SJSA1 (cell line): ENCODE measurements around the gene PGP. TPM values are rescaled to one million over a fixed set of nuclear protein-coding genes. Genes with fewer than 3 reads are reported as not detected.

Experiments used
- DNase-seq, 2 experiments: peaks; one replicate each; pipeline ENCODE4 v3.0.0-alpha.2; 2015 to 2020; ENCODE audit warnings: low spot score in 2 of 2, low read depth in 1 of 2
- H3K27ac ChIP-seq: fragments of 250-450 bp; sonication (Bioruptor Pico); 2 replicates; pipeline ENCODE4 v1.5.1; 2020; ENCODE audit warnings: mild to moderate bottlenecking, moderate library complexity
- H3K27me3 ChIP-seq: fragments of 250-450 bp; sonication (Bioruptor Pico); replicated peaks from 2 replicates; pipeline ENCODE4 v1.5.1; 2020; ENCODE audit warnings: mild to moderate bottlenecking, moderate library complexity
- H3K36me3 ChIP-seq: fragments of 250-450 bp; sonication (Bioruptor Pico); 2 replicates; pipeline ENCODE4 v1.5.1; 2020; ENCODE audit warnings: mild to moderate bottlenecking
- H3K4me1 ChIP-seq: fragments of 250-450 bp; sonication (Bioruptor Pico); replicated peaks from 2 replicates; pipeline ENCODE4 v1.6.1; 2021; ENCODE audit warnings: mild to moderate bottlenecking
- H3K4me3 ChIP-seq: fragments of 250-450 bp; sonication (Bioruptor Pico); 2 replicates; pipeline ENCODE4 v1.5.1; 2020; ENCODE audit warnings: mild to moderate bottlenecking
- H3K9me3 ChIP-seq: fragments of 250-450 bp; sonication (Bioruptor Pico); replicated peaks from 2 replicates; pipeline ENCODE4 v1.5.1; 2020; ENCODE audit warnings: mild to moderate bottlenecking
- total RNA-seq: library from RNA; depleted of rRNA; stranded (reverse); fragments of >200 nt; shearing (Covaris generic); gene quantifications from 2 replicates; pipeline ENCODE4 v1.2.3, GENCODE V29; 2014

The PGP gene
- total RNA-seq, 1 experiment from 2014 or later: 37.8 TPM

DNA sequence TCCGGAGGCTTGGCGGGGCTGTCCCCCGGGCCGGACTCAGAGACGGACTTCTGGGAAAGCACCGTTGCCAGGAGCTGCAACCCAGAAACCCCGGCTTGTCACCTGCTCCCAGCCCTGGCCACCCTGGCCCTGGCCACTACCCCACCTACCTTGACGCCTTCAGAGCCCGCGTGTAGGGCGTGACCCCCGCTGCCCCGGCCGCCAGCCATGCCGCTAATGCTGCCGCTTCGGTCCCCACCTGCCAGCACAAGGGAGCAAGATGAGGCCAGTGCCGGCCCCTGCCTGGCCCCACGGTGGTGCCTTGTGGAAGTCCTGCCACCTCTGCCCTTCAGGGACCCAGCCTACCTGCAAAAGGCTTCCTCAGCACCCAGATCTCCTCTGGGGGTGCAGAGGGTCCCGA, 29.7 kb downstream of the PGP start:
- Histone ChIP-seq H3K36me3 (no peaks in the 10 kb centered on the region), H3K27ac (no peak overlapping the region), H3K4me1 (no peaks in the 10 kb centered on the region), H3K4me3 (no peak overlapping the region), H3K27me3 (no peaks in the 10 kb centered on the region), H3K9me3 (no peaks in the 10 kb centered on the region)
- no peak for DNase-seq

GRCh38 chr16:2184346-2184745, 30.3 kb downstream of the PGP start:
- H3K4me1 ChIP-seq: no peaks in the 10 kb centered on the region
- no peaks in the 10 kb centered on the region for H3K27me3 ChIP-seq
- no peak for DNase-seq
- H3K36me3 ChIP-seq: no peaks in the 10 kb centered on the region
- H3K27ac ChIP-seq: no peak overlapping the region
- no peak overlapping the region for H3K4me3 ChIP-seq
- no peaks in the 10 kb centered on the region for H3K9me3 ChIP-seq

DNA sequence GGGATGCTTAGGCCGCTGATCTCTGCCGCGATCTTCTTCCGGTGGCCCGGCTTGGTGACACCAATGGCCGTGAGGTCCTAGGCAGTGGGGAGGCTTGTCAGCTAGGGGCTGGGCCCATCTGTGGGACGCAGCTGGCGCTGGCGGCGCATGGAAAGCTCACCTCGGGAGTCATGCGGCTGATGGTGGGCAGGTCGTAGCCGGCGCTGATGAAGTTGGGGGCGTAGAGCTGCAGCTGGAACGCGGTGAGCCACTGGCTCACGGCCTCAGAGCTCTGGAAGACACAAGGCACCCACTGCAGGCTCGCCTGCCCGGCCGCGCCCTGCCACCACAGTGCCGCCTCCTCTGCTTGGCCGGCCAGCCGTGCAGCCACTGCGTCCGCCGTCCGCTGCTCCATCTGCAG, 31.0 kb downstream of the PGP start:
- Histone ChIP-seq H3K27me3 (no peaks in the 10 kb centered on the region), H3K9me3 (no peaks in the 10 kb centered on the region), H3K4me3 (no peak overlapping the region), H3K36me3 (no peaks in the 10 kb centered on the region), H3K27ac (no peak overlapping the region), H3K4me1 (no peaks in the 10 kb centered on the region)
- no peak for DNase-seq

- Histone ChIP-seq H3K36me3 (peaks cover 9% of the 10 kb centered on the region), H3K9me3 (no peaks in the 10 kb centered on the region), H3K27me3 (no peaks in the 10 kb centered on the region), H3K27ac (no peak overlapping the region), H3K4me3 (no peak overlapping the region), H3K4me1 (no peaks in the 10 kb centered on the region)
- DNase-seq: no peak
These were observed 32.7 kb downstream of the PGP start for GRCh38 chr16:2181952-2182351.

- Histone ChIP-seq H3K4me3 (no peak overlapping the region), H3K27me3 (no peaks in the 10 kb centered on the region), H3K27ac (no peak overlapping the region), H3K9me3 (no peaks in the 10 kb centered on the region), H3K4me1 (no peaks in the 10 kb centered on the region), H3K36me3 (peaks cover 12% of the 10 kb centered on the region)
- no peak for DNase-seq
These were observed 33.4 kb downstream of the PGP start for GRCh38 chr16:2180962-2181923.

DNA sequence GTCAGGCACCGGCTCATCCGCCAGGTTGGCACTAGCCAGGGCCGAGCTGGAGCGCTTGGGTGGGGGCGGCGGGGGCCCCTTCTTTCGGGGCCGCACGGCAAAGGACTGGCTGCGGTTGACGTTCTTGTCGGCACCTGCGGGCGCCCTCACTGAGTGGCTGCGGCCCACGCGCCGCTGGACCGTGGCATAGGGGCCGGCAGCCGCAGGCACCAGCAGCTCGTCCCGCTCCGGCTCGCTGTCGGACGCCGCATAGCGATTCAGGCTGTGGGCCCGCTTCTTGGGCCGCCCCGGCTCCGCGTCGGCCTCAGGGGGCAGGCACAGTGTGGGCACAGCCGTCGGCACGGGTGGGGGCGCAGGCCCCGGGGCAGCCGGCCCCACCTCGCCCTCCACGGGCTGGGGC, 34.2 kb downstream of the PGP start:
- Histone ChIP-seq H3K4me3 (no peak overlapping the region), H3K36me3 (peaks cover 20% of the 10 kb centered on the region), H3K27ac (no peak overlapping the region), H3K9me3 (no peaks in the 10 kb centered on the region), H3K27me3 (no peaks in the 10 kb centered on the region), H3K4me1 (no peaks in the 10 kb centered on the region)
- DNase-seq: no peak

- H3K27ac ChIP-seq: no peak overlapping the region
- H3K4me3 ChIP-seq: no peak overlapping the region
- no peak for DNase-seq
- H3K27me3 ChIP-seq: no peaks in the 10 kb centered on the region
- peaks cover 29% of the 10 kb centered on the region for H3K36me3 ChIP-seq
- H3K9me3 ChIP-seq: no peaks in the 10 kb centered on the region
- no peaks in the 10 kb centered on the region for H3K4me1 ChIP-seq
These were observed 35.1 kb downstream of the PGP start for GRCh38 chr16:2179576-2179975.

GRCh38 chr16:2179107-2179501, 35.5 kb downstream of the PGP start:
- Histone ChIP-seq H3K4me1 (no peaks in the 10 kb centered on the region), H3K4me3 (no peak overlapping the region), H3K27ac (no peak overlapping the region), H3K9me3 (no peaks in the 10 kb centered on the region), H3K36me3 (peaks cover 33% of the 10 kb centered on the region), H3K27me3 (no peaks in the 10 kb centered on the region)
- no peak for DNase-seq

DNA sequence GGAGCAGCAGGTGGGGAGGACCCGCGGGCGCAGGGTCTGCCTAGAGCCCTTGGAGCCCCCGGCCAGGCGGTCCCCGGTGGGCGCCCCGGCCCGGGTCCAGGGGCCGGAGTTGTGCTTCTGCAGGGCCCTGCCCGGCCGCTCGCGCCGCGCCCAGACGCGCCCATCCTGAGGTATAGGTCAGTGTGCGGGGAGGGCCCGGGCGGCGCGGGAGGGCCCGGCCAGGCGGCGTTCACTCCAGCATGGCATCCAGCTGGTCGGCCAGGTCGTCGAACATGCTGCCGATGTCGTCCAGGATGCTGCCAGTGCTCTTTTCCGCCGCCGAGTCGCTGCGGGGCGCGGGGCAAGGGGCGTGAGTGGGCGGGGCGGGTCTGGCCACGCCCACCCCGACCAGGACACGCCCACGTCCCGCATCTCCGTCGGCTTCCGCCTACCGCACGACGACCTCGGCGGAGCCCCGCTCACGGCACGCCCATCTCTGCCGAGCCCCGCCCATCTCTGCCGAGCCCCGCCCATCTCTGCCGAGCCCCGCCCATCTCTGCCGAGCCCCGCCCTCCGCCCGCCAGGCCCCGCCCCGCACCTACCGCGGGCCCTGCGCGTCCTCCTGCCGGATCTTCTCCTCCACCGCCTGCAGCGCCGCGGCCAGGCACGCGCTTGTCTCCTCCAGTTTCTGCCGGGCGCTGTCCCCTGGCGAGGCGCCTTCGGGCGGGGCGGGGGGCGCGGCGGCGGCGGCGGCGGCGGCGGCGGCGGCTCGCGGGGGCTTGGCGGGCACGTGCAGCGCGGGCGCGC, 36.1 kb downstream of the PGP start:
- H3K4me1 ChIP-seq: no peaks in the 10 kb centered on the region
- DNase-seq: no peak
- no peak overlapping the region for H3K27ac ChIP-seq
- H3K4me3 ChIP-seq: no peak overlapping the region
- no peaks in the 10 kb centered on the region for H3K9me3 ChIP-seq
- H3K36me3 ChIP-seq: peaks cover 36% of the 10 kb centered on the region
- H3K27me3 ChIP-seq: no peaks in the 10 kb centered on the region

DNA sequence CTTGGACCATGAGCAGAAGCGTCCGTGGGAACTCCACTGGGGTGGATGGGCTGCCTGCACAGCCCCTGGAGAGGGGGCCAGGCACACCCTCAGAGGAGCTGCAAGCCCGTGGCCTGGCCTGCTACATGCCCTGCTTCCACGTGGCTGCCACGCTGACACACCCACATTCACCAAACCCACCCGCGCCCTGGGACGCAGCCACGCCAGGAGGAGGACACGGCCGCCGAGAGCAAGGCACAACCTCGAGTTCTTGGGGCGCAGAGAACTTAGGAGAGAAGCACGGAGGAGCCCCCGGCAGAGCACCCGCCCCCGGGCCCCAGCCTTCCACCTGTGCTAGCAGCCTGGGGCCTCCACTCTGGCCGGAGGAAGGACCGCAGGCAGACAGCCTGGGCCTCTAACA, 37.1 kb downstream of the PGP start:
- no peak for DNase-seq
- Histone ChIP-seq H3K4me3 (no peak overlapping the region), H3K36me3 (peaks cover 43% of the 10 kb centered on the region), H3K27ac (no peak overlapping the region), H3K4me1 (no peaks in the 10 kb centered on the region), H3K27me3 (no peaks in the 10 kb centered on the region), H3K9me3 (no peaks in the 10 kb centered on the region)

GRCh38 chr16:2177101-2177500, 37.5 kb downstream of the PGP start:
- no peak for DNase-seq
- H3K27ac ChIP-seq: no peak overlapping the region
- H3K27me3 ChIP-seq: no peaks in the 10 kb centered on the region
- no peak overlapping the region for H3K4me3 ChIP-seq
- H3K36me3 ChIP-seq: peaks cover 43% of the 10 kb centered on the region
- H3K9me3 ChIP-seq: no peaks in the 10 kb centered on the region
- no peaks in the 10 kb centered on the region for H3K4me1 ChIP-seq

DNA sequence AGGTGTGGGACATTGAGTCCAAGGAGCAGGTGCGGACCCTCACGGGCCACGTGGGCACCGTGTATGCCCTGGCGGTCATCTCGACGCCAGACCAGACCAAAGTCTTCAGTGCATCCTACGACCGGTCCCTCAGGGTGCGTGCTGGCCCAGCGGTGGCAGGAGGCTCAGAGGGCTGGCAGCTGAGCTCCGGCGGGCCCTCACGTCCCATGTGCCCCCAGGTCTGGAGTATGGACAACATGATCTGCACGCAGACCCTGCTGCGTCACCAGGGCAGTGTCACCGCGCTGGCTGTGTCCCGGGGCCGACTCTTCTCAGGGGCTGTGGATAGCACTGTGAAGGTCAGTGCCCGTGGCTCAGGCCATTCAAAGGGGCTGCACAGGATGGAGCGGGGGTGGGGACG, 38.6 kb downstream of the PGP start:
- no peaks in the 10 kb centered on the region for H3K4me1 ChIP-seq
- DNase-seq: no peak
- no peaks in the 10 kb centered on the region for H3K27me3 ChIP-seq
- H3K4me3 ChIP-seq: no peak overlapping the region
- H3K36me3 ChIP-seq: peaks cover 53% of the 10 kb centered on the region
- no peaks in the 10 kb centered on the region for H3K9me3 ChIP-seq
- no peak overlapping the region for H3K27ac ChIP-seq

- Histone ChIP-seq H3K36me3 (peaks cover 55% of the 10 kb centered on the region), H3K9me3 (no peaks in the 10 kb centered on the region)
- DNase-seq: no peak
These were observed 39.2 kb downstream of the PGP start for GRCh38 chr16:2175454-2175853.

More at GRCh38 chr16:2175454-2175853, 39.2 kb downstream of the PGP start:
- Histone ChIP-seq H3K4me1 (no peaks in the 10 kb centered on the region), H3K27ac (no peak overlapping the region), H3K4me3 (no peak overlapping the region), H3K27me3 (no peaks in the 10 kb centered on the region)
